Suprapubic skin (tissue), 3 donors: Measurements from ENCODE around the gene TPD52L2.

Source experiments
- POLR2A ChIP-seq, 2 donors: fragments of 450-650 bp; IDR thresholded peaks; one replicate each; pipeline ENCODE4 v1.6.1; 2017; ENCODE audit warnings: antibody characterized with exemption in 2 of 2, mild to moderate bottlenecking in 2 of 2, moderate library complexity in 2 of 2
- TF ChIP-seq, protein P1 (sequence below), 2 donors: fragments of 200-600 bp in 1 of 2; fragments of 450-650 bp in 1 of 2; sonication (generic) in 1 of 2; IDR thresholded peaks; one replicate each; pipeline ENCODE4 v1.5.1; 2016 to 2019; ENCODE audit warnings: antibody characterized with exemption in 2 of 2, mild to moderate bottlenecking in 1 of 2, moderate library complexity in 1 of 2

DNA sequence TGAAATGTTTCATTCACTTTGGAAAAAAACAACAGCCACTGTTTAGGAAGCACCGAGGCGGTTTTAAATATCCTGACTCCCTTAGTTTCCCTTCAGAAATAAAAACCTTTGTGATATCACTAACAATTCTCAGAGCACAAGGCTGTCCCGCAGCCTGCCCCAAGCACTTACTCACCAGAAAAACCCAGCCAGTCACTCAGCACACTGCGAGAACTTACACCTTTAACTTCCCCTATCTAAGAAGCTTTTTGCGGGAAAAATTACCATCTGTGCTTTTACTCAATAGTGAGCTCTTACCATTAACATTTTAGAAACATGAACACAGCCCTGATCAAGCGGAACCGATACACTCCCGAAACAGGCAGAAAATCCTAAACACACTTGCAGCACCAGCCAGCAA lies 43.3 kb upstream of the TPD52L2 start:
- TF ChIP-seq, protein P1, sequence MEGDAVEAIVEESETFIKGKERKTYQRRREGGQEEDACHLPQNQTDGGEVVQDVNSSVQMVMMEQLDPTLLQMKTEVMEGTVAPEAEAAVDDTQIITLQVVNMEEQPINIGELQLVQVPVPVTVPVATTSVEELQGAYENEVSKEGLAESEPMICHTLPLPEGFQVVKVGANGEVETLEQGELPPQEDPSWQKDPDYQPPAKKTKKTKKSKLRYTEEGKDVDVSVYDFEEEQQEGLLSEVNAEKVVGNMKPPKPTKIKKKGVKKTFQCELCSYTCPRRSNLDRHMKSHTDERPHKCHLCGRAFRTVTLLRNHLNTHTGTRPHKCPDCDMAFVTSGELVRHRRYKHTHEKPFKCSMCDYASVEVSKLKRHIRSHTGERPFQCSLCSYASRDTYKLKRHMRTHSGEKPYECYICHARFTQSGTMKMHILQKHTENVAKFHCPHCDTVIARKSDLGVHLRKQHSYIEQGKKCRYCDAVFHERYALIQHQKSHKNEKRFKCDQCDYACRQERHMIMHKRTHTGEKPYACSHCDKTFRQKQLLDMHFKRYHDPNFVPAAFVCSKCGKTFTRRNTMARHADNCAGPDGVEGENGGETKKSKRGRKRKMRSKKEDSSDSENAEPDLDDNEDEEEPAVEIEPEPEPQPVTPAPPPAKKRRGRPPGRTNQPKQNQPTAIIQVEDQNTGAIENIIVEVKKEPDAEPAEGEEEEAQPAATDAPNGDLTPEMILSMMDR (IDR thresholded peaks at IDR 0.05), result no peak
- TF ChIP-seq POLR2A (IDR thresholded peaks at IDR 0.05), result no peak
